Prostate gland (tissue), 2 donors: ENCODE measurements around the gene ITGBL1. TPM values are rescaled to one million over a fixed set of nuclear protein-coding genes. Genes with fewer than 3 reads are reported as not detected.

Experiments used
- DNase-seq: peaks from one replicate; pipeline ENCODE4 v3.0.0-alpha.2; 2019; ENCODE audit warnings: low spot score
- H3K27ac ChIP-seq, 2 donors: fragments of 200-600 bp; sonication (generic); 2 replicates each; pipeline ENCODE4 v1.5.1; 2017 to 2019
- H3K27me3 ChIP-seq: fragments of 200-600 bp; sonication (generic); replicated peaks from 2 replicates; pipeline ENCODE4 v1.5.1; 2019; ENCODE audit not compliant: insufficient read depth
- H3K36me3 ChIP-seq, 2 donors: fragments of 200-600 bp; sonication (generic); 1 replicate in 1 of 2; 2 replicates in 1 of 2; pipeline versions ENCODE4 v1.5.1 to v1.8.1; 2017 to 2019
- H3K4me1 ChIP-seq: fragments of 200-600 bp; sonication (generic); replicated peaks from 2 replicates; pipeline ENCODE4 v1.5.1; 2019
- H3K4me3 ChIP-seq, 2 donors: fragments of 200-600 bp; sonication (generic); 2 replicates each; pipeline ENCODE4 v1.5.1; 2017 to 2019
- H3K9me3 ChIP-seq: fragments of 200-600 bp; sonication (generic); 2 replicates; pipeline ENCODE4 v1.5.1; 2017
- POLR2A ChIP-seq: fragments of 450-650 bp; IDR thresholded peaks from one replicate; pipeline ENCODE4 v1.6.1; 2016; ENCODE audit warnings: antibody characterized with exemption, mild to moderate bottlenecking
- POLR2AphosphoS5 ChIP-seq: sonication (generic); formaldehyde crosslinking; IDR thresholded peaks from one replicate; pipeline ENCODE4 v1.6.1; 2017; ENCODE audit warnings: antibody characterized with exemption
- WGBS: methylation state at CpG from one replicate; pipeline ENCODE4 v1.1.5; 2018; 5-methylcytosine and 5-hydroxymethylcytosine counted together
- intact Hi-C: fragments of 100-400 bp; cut with DNase I; formaldehyde crosslinking; loops from one replicate; pipeline ENCODE4 v1.14.2; 2022
- total RNA-seq, 2 donors: library from RNA; depleted of rRNA; stranded (reverse); fragments of >200 nt; gene quantifications; one replicate each; pipeline ENCODE4 v1.1.0, GENCODE V29; 2016
- TF ChIP-seq, protein P1 (sequence below), 4 experiments: fragments of 200-600 bp in 2 of 4; fragments of 450-650 bp in 2 of 4; sonication (generic) in 2 of 4; IDR thresholded peaks; 1 replicate in 3 of 4; 2 replicates in 1 of 4; pipeline ENCODE4 v1.5.1; 2016 to 2019; ENCODE audit warnings: antibody characterized with exemption in 4 of 4, mild to moderate bottlenecking in 2 of 4, moderate library complexity in 2 of 4

ITGBL1 gene
- total RNA-seq, 2 donors from 2014 or later, result 0.09 to 9.0 TPM

- 78% methylated on average over 4 of the region's 4 CpGs for WGBS
- no peak overlapping the region for H3K27ac ChIP-seq
- DNase-seq, result no peak
These were observed 197.1 kb downstream of the ITGBL1 start for GRCh38 chr13:101649488-101650126.

GRCh38 chr13:101654883-101655282 is 202.4 kb downstream of the ITGBL1 start:
- Histone ChIP-seq H3K4me3 (no peak overlapping the region), H3K4me1 (no peaks in the 10 kb centered on the region), H3K27me3 (no peaks in the 10 kb centered on the region), H3K9me3 (no peaks in the 10 kb centered on the region), H3K27ac (no peak overlapping the region), H3K36me3 (no peaks in the 10 kb centered on the region)
- no peak for DNase-seq
- TF ChIP-seq POLR2AphosphoS5, result no peak
- no peak for TF ChIP-seq POLR2A
- TF ChIP-seq, protein P1, sequence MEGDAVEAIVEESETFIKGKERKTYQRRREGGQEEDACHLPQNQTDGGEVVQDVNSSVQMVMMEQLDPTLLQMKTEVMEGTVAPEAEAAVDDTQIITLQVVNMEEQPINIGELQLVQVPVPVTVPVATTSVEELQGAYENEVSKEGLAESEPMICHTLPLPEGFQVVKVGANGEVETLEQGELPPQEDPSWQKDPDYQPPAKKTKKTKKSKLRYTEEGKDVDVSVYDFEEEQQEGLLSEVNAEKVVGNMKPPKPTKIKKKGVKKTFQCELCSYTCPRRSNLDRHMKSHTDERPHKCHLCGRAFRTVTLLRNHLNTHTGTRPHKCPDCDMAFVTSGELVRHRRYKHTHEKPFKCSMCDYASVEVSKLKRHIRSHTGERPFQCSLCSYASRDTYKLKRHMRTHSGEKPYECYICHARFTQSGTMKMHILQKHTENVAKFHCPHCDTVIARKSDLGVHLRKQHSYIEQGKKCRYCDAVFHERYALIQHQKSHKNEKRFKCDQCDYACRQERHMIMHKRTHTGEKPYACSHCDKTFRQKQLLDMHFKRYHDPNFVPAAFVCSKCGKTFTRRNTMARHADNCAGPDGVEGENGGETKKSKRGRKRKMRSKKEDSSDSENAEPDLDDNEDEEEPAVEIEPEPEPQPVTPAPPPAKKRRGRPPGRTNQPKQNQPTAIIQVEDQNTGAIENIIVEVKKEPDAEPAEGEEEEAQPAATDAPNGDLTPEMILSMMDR (IDR thresholded peaks at IDR 0.05), result no peak
- intact Hi-C loops, result no loop called here
- WGBS, result 84% methylated on average over 4 of the region's 4 CpGs

More at GRCh38 chr13:101649488-101650126, 197.1 kb downstream of the ITGBL1 start:
- intact Hi-C loops, result no loop called here
- H3K4me3 ChIP-seq, result no peak overlapping the region
- no peaks in the 10 kb centered on the region for H3K27me3 ChIP-seq
- no peaks in the 10 kb centered on the region for H3K36me3 ChIP-seq
- no peaks in the 10 kb centered on the region for H3K9me3 ChIP-seq
- no peaks in the 10 kb centered on the region for H3K4me1 ChIP-seq
- TF ChIP-seq, protein P1 (IDR thresholded peaks at IDR 0.05), result no peak
- no peak for TF ChIP-seq POLR2A
- no peak for TF ChIP-seq POLR2AphosphoS5

GRCh38 chr13:101655435-101655834 is 203.0 kb downstream of the ITGBL1 start:
- no peak overlapping the region for H3K4me3 ChIP-seq
- DNase-seq, result no peak
- intact Hi-C loops, result no loop called here
- 64% methylated on average over 3 of the region's 3 CpGs for WGBS
- H3K36me3 ChIP-seq, result no peaks in the 10 kb centered on the region
- no peaks in the 10 kb centered on the region for H3K27me3 ChIP-seq
- TF ChIP-seq POLR2AphosphoS5 (no peak), POLR2A (no peak)
- TF ChIP-seq, protein P1 (IDR thresholded peaks at IDR 0.05), result no peak
- H3K4me1 ChIP-seq, result no peaks in the 10 kb centered on the region
- no peaks in the 10 kb centered on the region for H3K9me3 ChIP-seq
- H3K27ac ChIP-seq, result no peak overlapping the region

GRCh38 chr13:101660711-101661110 is 208.2 kb downstream of the ITGBL1 start:
- 93% methylated on average over 2 of the region's 2 CpGs for WGBS
- H3K4me3 ChIP-seq, result no peak overlapping the region
- TF ChIP-seq, protein P1 (IDR thresholded peaks at IDR 0.05), result no peak
- TF ChIP-seq POLR2AphosphoS5 (no peak), POLR2A (no peak)
- H3K9me3 ChIP-seq, result no peaks in the 10 kb centered on the region
- intact Hi-C loops, result no loop called here
- H3K27ac ChIP-seq, result no peak overlapping the region
- no peaks in the 10 kb centered on the region for H3K4me1 ChIP-seq
- H3K27me3 ChIP-seq, result no peaks in the 10 kb centered on the region
- H3K36me3 ChIP-seq, result no peaks in the 10 kb centered on the region
- no peak for DNase-seq

- intact Hi-C loops, result no loop called here
- 28% methylated on average over 4 of the region's 4 CpGs for WGBS
- Histone ChIP-seq H3K27ac (no peak overlapping the region), H3K36me3 (no peaks in the 10 kb centered on the region), H3K4me3 (no peak overlapping the region), H3K9me3 (no peaks in the 10 kb centered on the region), H3K27me3 (no peaks in the 10 kb centered on the region), H3K4me1 (no peaks in the 10 kb centered on the region)
- TF ChIP-seq POLR2AphosphoS5 (no peak), POLR2A (no peak)
- TF ChIP-seq, protein P1 (IDR thresholded peaks at IDR 0.05), result no peak
- no peak for DNase-seq
These were observed 209.4 kb downstream of the ITGBL1 start for GRCh38 chr13:101661839-101662238.
